Measurements from ENCODE around the gene CLDN15.
"Not testable (repeated sequence)": the region's sequence is repeated elsewhere in the genome, so short reads cannot be mapped to it uniquely, and the experiment has no call there.

CLDN15 gene

DNA sequence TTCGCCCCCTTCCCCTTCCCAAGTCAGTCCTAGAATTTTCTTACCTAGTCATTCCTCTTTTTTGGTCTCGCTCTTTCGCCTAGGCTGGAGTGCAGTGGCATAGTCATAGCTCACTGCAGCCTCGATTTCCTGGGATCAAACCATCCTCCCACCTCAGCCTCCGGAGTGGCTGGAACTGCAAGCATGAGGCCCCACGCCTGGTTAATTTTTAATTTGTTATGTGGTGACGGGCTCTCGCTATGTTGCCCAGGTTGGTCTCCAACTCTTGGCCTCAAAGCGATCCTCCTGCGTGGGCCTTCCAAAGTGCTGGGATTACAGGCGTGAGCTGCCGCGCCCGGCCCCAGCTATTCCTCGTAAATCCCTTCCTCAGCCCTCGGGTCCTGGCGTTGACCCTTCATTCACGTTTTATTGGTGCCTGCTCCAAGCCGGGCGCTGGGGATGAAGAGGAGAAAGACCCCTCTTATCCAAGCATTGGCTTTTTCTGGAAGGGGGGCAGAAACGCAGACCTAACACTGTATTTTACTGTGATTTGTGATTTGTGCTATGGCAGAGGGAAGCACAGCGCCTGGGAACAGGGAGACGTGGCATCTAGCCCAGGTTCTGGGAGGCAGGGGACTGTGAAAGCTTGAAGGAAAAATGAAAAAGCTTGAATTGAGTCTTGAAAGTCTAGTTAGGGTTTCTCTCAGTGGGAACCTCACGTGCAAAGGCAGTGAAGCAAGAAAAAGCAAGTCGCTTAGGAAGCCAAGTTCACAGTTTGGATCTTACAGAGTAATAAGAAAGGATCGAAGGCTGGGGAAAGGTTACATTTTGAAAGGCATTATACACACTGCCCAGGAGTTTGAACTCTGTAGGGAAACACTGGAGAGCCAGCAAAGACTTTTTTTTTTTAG lies 19.1 kb downstream of the CLDN15 start:
- DNase-seq: no peak

DNA sequence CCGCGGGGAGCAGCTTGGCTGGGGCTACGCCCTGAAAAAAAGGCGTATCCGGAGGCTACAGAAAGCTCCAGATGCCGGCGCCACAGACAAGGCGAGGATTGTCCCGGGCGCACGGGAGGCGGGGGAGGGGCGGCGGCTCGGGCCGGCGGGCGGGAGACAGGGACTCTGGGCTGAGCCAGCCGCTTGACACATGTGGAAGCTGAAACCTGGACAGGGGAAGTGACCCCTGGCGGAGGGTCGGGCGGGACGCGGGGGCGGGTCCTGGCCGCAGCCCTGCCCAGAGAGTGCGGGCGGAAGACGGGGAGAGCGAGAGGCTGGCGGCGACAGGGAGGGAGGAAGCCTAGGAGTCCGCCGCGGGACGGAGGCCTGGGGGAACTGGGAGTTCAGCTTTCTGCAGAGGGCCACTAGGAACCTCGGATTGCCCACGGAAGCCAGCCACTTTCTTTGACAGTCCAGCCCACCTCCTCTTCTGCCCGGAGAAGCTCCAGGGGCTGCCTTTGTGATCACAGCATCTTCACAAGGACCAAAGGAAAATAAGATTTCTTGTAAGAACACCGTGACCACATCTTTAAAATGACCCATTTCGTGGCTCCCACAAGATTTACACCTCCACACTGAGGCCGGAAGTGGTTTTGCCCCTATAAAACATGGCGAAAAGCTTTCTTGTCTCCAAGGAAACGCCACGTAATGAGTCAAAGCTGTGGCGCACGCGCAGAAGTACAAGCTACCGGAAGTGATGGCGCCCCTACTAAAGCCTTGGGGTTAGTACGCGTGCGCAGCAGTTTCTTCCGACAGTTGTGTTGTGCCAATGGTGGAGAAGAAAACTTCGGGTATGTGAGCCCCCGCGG lies 20.0 kb downstream of the CLDN15 start, which contains the start of the genes PLOD3 and ZNHIT1:
Gene PLOD3 (minus strand): TSS at position 194 of the 848 bp plus-strand sequence. CDS start 307 bp downstream, outside the sequence.
Gene ZNHIT1 (plus strand): TSS at position 778 of the 848 bp plus-strand sequence. CDS start 31 bp downstream, at position 809.
- peak; percentile 96 for DNase-seq

- no peak for DNase-seq
These were observed 20.7 kb downstream of the CLDN15 start for GRCh38 chr7:101216860-101217387.

GRCh38 chr7:101216001-101216859 lies 21.4 kb downstream of the CLDN15 start:
- no peak for DNase-seq

DNA sequence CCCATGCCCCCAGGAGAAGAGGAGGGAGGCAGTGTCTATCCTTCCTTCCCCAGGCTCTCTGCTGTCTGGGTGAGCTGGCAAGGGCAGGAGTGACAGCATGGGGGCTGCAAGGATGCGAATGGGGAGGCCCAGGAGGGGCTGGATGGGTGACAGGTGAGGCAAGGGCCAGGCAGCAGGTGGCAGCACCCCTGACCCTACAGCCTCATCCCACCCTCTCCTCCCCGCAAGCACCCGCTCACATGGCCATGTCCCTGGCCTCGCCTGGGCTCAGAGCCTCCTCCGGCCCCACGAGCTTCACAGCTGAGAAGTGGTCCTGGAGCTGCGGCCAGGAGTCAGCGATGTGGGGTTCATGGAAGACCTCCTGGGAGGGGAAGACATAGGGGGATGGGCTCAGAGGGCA lies 25.6 kb downstream of the CLDN15 start:
- DNase-seq: no peak

DNA sequence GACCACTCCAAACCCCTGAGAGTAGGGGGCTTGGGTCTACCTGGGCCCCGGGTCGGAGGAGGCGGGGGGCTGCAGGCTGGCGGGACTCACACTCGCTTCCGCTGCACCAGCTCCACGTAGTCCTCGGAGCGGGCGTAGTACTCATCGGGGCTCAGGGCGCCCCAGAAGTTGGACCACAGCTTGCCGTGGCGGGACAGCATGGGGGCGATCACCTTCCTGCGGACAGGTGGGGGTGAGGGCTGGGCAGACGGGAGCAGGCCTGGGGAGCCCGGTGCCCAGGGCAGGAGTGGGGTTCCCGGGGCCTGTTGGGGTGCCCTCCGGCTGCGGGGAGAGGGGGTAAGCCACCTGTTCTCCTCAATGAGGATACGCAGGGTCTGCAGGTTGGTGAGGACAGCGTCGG lies 26.1 kb downstream of the CLDN15 start:
- DNase-seq: no peak

GRCh38 chr7:101210143-101210542 lies 27.5 kb downstream of the CLDN15 start:
- DNase-seq: no peak

GRCh38 chr7:101208794-101209193 lies 28.8 kb downstream of the CLDN15 start:
- DNase-seq: no peak

- DNase-seq: no peak
These were observed 30.1 kb downstream of the CLDN15 start for GRCh38 chr7:101207459-101207858.

DNA sequence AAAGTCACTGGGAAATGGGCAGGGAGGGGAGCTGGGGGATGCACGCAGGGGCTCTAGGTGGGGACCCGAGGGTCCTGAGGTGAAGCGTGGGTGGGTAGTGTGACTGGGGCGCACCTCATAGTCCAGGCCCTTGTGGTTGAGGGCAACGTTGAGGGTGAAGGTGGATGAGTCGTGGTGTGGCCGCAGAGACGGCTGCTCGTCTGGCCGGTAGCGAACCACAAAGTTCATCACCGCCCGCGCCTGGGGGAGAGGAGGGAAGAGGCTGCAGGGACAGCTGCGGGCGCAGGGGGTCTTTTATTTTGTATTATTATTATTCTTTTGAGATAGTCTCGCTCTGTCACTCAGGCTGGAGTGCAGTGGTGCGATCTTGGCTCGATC lies 30.9 kb downstream of the CLDN15 start:
- no peak for DNase-seq

GRCh38 chr7:101205901-101206664 lies 31.5 kb downstream of the CLDN15 start:
- no peak for DNase-seq

GRCh38 chr7:101203740-101204738 lies 33.6 kb downstream of the CLDN15 start:
- DNase-seq: peak; percentile 41

DNA sequence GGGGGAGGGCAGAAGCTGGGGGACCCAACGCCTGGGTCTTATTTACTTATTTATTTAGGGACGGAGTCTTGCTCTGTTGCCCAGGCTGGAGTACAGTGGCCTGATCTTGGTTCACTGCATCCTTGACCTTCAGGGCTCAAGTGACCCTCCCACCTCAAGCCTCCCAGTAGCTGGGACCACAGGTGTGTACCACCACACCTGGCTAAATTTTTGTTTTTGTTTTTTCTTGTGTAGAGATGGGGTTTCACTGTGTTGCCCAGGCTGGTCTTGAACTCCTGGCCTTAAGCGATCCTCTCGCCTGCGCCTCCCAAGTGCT lies 35.0 kb downstream of the CLDN15 start:
- DNase-seq: no peak

- no peak for DNase-seq
These were observed 35.7 kb downstream of the CLDN15 start for GRCh38 chr7:101201695-101202602.

- no peak for DNase-seq
These were observed 36.6 kb downstream of the CLDN15 start, which contains the start of gene MOGAT3 for GRCh38 chr7:101200862-101201599. Gene MOGAT3, minus strand, starts transcription at chr7:101201036. Its CDS starts 182 bp downstream, at chr7:101200854.

GRCh38 chr7:101200504-101200861 lies 37.1 kb downstream of the CLDN15 start:
- no peak for DNase-seq

- not testable (repeated sequence) for DNase-seq
These were observed 38.1 kb downstream of the CLDN15 start for GRCh38 chr7:101199522-101199921.

GRCh38 chr7:101198476-101198875 lies 39.1 kb downstream of the CLDN15 start:
- no peak for DNase-seq
